ENCODE data around the gene NDUFA13.

DNA sequence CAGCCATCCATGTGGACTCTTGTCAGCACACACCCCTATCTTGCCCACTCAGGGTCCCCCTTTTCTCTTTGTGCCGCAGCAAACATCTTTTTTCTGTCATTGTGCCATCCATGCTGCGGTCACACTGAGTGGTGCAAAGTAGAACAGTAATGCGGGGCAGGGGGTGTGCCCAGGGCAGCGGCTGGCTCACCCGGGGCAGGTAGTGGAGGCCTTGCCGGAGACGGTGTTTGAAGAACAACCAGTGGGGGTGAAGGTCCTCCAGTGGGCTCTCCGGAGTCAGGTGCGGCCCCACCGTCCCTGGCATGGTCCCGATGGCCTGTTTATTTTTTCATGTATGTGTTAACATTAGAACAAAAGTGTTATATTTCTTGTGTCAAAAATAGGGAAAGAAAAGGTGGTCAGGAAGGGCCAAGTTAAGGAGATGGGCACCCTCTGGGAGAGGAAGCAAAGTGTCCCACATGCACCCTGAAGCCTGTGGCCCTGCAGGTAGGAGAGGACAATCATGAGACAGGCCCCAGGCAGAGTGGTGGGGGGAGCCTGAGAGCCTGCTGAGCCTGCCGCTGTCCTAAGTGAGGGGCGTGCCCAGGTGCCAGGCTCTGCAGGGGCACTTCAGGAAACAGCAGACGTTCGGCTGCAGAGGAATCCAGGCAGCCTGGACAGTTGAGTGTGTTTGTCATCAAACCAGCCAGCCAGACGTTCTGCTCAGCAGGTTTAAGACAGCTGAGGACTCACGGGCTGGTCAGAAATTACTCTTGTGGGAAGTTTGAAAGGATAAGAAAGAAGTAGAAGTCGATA lies 13.0 kb upstream of the NDUFA13 start:
- TF ChIP-seq ZNF747 (tag by site-specific recombination; IDR thresholded peaks at IDR 0.05) = no peak
- TF ChIP-seq, protein P1, sequence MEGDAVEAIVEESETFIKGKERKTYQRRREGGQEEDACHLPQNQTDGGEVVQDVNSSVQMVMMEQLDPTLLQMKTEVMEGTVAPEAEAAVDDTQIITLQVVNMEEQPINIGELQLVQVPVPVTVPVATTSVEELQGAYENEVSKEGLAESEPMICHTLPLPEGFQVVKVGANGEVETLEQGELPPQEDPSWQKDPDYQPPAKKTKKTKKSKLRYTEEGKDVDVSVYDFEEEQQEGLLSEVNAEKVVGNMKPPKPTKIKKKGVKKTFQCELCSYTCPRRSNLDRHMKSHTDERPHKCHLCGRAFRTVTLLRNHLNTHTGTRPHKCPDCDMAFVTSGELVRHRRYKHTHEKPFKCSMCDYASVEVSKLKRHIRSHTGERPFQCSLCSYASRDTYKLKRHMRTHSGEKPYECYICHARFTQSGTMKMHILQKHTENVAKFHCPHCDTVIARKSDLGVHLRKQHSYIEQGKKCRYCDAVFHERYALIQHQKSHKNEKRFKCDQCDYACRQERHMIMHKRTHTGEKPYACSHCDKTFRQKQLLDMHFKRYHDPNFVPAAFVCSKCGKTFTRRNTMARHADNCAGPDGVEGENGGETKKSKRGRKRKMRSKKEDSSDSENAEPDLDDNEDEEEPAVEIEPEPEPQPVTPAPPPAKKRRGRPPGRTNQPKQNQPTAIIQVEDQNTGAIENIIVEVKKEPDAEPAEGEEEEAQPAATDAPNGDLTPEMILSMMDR (tag by site-specific recombination; IDR thresholded peaks at IDR 0.05) = no peak
- TF ChIP-seq, protein P2, sequence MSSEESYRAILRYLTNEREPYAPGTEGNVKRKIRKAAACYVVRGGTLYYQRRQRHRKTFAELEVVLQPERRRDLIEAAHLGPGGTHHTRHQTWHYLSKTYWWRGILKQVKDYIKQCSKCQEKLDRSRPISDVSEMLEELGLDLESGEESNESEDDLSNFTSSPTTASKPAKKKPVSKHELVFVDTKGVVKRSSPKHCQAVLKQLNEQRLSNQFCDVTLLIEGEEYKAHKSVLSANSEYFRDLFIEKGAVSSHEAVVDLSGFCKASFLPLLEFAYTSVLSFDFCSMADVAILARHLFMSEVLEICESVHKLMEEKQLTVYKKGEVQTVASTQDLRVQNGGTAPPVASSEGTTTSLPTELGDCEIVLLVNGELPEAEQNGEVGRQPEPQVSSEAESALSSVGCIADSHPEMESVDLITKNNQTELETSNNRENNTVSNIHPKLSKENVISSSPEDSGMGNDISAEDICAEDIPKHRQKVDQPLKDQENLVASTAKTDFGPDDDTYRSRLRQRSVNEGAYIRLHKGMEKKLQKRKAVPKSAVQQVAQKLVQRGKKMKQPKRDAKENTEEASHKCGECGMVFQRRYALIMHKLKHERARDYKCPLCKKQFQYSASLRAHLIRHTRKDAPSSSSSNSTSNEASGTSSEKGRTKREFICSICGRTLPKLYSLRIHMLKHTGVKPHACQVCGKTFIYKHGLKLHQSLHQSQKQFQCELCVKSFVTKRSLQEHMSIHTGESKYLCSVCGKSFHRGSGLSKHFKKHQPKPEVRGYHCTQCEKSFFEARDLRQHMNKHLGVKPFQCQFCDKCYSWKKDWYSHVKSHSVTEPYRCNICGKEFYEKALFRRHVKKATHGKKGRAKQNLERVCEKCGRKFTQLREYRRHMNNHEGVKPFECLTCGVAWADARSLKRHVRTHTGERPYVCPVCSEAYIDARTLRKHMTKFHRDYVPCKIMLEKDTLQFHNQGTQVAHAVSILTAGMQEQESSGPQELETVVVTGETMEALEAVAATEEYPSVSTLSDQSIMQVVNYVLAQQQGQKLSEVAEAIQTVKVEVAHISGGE (tag by site-specific recombination; conservative IDR thresholded peaks at IDR 0.05; ENCODE audit: low read depth) = no peak
- no peak for TF ChIP-seq SETDB1 (IDR thresholded peaks at IDR 0.05; ENCODE audit: insufficient read length, low read length)
- TF ChIP-seq, protein P3, sequence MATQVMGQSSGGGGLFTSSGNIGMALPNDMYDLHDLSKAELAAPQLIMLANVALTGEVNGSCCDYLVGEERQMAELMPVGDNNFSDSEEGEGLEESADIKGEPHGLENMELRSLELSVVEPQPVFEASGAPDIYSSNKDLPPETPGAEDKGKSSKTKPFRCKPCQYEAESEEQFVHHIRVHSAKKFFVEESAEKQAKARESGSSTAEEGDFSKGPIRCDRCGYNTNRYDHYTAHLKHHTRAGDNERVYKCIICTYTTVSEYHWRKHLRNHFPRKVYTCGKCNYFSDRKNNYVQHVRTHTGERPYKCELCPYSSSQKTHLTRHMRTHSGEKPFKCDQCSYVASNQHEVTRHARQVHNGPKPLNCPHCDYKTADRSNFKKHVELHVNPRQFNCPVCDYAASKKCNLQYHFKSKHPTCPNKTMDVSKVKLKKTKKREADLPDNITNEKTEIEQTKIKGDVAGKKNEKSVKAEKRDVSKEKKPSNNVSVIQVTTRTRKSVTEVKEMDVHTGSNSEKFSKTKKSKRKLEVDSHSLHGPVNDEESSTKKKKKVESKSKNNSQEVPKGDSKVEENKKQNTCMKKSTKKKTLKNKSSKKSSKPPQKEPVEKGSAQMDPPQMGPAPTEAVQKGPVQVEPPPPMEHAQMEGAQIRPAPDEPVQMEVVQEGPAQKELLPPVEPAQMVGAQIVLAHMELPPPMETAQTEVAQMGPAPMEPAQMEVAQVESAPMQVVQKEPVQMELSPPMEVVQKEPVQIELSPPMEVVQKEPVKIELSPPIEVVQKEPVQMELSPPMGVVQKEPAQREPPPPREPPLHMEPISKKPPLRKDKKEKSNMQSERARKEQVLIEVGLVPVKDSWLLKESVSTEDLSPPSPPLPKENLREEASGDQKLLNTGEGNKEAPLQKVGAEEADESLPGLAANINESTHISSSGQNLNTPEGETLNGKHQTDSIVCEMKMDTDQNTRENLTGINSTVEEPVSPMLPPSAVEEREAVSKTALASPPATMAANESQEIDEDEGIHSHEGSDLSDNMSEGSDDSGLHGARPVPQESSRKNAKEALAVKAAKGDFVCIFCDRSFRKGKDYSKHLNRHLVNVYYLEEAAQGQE (tag by site-specific recombination; IDR thresholded peaks at IDR 0.05) = no peak
- no peak for TF ChIP-seq KLF7 (tag by site-specific recombination; IDR thresholded peaks at IDR 0.05; ENCODE audit: borderline replicate concordance)
- no peak for TF ChIP-seq YY2 (tag by site-specific recombination; IDR thresholded peaks at IDR 0.05)
- no peak for TF ChIP-seq ZNF302 (tag by site-specific recombination; IDR thresholded peaks at IDR 0.05; ENCODE audit: low read depth)
- TF ChIP-seq GLI2 (tag by site-specific recombination; IDR thresholded peaks at IDR 0.05; ENCODE audit: borderline replicate concordance, low read depth) = no peak
- TF ChIP-seq ZNF292 (tag by site-specific recombination; IDR thresholded peaks at IDR 0.05; ENCODE audit: borderline replicate concordance, low read depth) = no peak
- TF ChIP-seq HOXD13 (CRISPR knock-in tag; IDR thresholded peaks at IDR 0.05; ENCODE audit: borderline replicate concordance) = no peak
- no peak for TF ChIP-seq KLF10 (tag by site-specific recombination; IDR thresholded peaks at IDR 0.05)
- TF ChIP-seq, protein P4, sequence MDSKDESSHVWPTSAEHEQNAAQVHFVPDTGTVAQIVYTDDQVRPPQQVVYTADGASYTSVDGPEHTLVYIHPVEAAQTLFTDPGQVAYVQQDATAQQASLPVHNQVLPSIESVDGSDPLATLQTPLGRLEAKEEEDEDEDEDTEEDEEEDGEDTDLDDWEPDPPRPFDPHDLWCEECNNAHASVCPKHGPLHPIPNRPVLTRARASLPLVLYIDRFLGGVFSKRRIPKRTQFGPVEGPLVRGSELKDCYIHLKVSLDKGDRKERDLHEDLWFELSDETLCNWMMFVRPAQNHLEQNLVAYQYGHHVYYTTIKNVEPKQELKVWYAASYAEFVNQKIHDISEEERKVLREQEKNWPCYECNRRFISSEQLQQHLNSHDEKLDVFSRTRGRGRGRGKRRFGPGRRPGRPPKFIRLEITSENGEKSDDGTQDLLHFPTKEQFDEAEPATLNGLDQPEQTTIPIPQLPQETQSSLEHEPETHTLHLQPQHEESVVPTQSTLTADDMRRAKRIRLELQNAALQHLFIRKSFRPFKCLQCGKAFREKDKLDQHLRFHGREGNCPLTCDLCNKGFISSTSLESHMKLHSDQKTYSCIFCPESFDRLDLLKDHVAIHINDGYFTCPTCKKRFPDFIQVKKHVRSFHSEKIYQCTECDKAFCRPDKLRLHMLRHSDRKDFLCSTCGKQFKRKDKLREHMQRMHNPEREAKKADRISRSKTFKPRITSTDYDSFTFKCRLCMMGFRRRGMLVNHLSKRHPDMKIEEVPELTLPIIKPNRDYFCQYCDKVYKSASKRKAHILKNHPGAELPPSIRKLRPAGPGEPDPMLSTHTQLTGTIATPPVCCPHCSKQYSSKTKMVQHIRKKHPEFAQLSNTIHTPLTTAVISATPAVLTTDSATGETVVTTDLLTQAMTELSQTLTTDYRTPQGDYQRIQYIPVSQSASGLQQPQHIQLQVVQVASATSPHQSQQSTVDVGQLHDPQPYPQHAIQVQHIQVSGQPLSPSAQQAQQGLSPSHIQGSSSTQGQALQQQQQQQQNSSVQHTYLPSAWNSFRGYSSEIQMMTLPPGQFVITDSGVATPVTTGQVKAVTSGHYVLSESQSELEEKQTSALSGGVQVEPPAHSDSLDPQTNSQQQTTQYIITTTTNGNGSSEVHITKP (tag by site-specific recombination; IDR thresholded peaks at IDR 0.05) = no peak
- TF ChIP-seq YY1 (tag by site-specific recombination; IDR thresholded peaks at IDR 0.05) = no peak
